MG63 (cell line): ENCODE data around the gene EPHB3. TPM values are rescaled to one million over a fixed set of nuclear protein-coding genes. Genes with fewer than 3 reads are reported as not detected.

Experiments used
- DNase-seq: peaks from one replicate; pipeline ENCODE4 v3.0.0-alpha.2; 2020
- H3K27me3 ChIP-seq: fragments of 250-450 bp; sonication (Bioruptor Pico); 2 replicates; pipeline ENCODE4 v1.5.1; 2020; ENCODE audit warnings: mild to moderate bottlenecking, moderate library complexity
- H3K36me3 ChIP-seq: fragments of 250-450 bp; sonication (Bioruptor Pico); 2 replicates; pipeline ENCODE4 v1.5.1; 2020; ENCODE audit warnings: mild to moderate bottlenecking, moderate library complexity
- H3K4me3 ChIP-seq: fragments of 250-450 bp; sonication (Bioruptor Pico); 2 replicates; pipeline ENCODE4 v1.5.1; 2020; ENCODE audit warnings: mild to moderate bottlenecking, moderate library complexity
- H3K9me3 ChIP-seq: fragments of 250-450 bp; sonication (Bioruptor Pico); 2 replicates; pipeline ENCODE4 v1.5.1; 2020; ENCODE audit warnings: mild to moderate bottlenecking, moderate library complexity
- total RNA-seq: library from RNA; depleted of rRNA; stranded (reverse); fragments of >200 nt; shearing (Covaris generic); gene quantifications from 2 replicates; pipeline ENCODE4 v1.2.3, GENCODE V29; 2014; ENCODE audit warnings: low replicate concordance

EPHB3 gene
- total RNA-seq, 1 experiment from 2014 or later, result 8.7 TPM

- no peak for DNase-seq
- Histone ChIP-seq H3K4me3 (no peak overlapping the region), H3K27me3 (no peaks in the 10 kb centered on the region), H3K36me3 (no peaks in the 10 kb centered on the region), H3K9me3 (no peaks in the 10 kb centered on the region)
Measured at GRCh38 chr3:184583578-184584451, 22.2 kb downstream of the EPHB3 start.

GRCh38 chr3:184584464-184584891 lies 22.9 kb downstream of the EPHB3 start:
- no peak for DNase-seq
- Histone ChIP-seq H3K36me3 (no peaks in the 10 kb centered on the region), H3K27me3 (no peaks in the 10 kb centered on the region), H3K9me3 (no peaks in the 10 kb centered on the region), H3K4me3 (no peak overlapping the region)

GRCh38 chr3:184585545-184585944 lies 24.0 kb downstream of the EPHB3 start:
- Histone ChIP-seq H3K36me3 (no peaks in the 10 kb centered on the region), H3K27me3 (no peaks in the 10 kb centered on the region), H3K4me3 (no peak overlapping the region), H3K9me3 (no peaks in the 10 kb centered on the region)
- DNase-seq, result no peak

GRCh38 chr3:184586851-184587250 lies 25.3 kb downstream of the EPHB3 start:
- Histone ChIP-seq H3K27me3 (no peaks in the 10 kb centered on the region), H3K9me3 (no peaks in the 10 kb centered on the region), H3K36me3 (no peaks in the 10 kb centered on the region), H3K4me3 (no peak overlapping the region)
- DNase-seq, result no peak

GRCh38 chr3:184588776-184589175 lies 27.2 kb downstream of the EPHB3 start:
- no peak for DNase-seq
- Histone ChIP-seq H3K9me3 (no peaks in the 10 kb centered on the region), H3K36me3 (no peaks in the 10 kb centered on the region), H3K27me3 (no peaks in the 10 kb centered on the region), H3K4me3 (no peak overlapping the region)

GRCh38 chr3:184590795-184591194 lies 29.2 kb downstream of the EPHB3 start:
- Histone ChIP-seq H3K36me3 (no peaks in the 10 kb centered on the region), H3K4me3 (no peak overlapping the region), H3K27me3 (no peaks in the 10 kb centered on the region), H3K9me3 (no peaks in the 10 kb centered on the region)
- no peak for DNase-seq

- no peak overlapping the region for H3K4me3 ChIP-seq
- no peaks in the 10 kb centered on the region for H3K27me3 ChIP-seq
- no peaks in the 10 kb centered on the region for H3K9me3 ChIP-seq
- DNase-seq, result no peak
- H3K36me3 ChIP-seq, result no peaks in the 10 kb centered on the region
Measured at GRCh38 chr3:184591789-184592188, 30.2 kb downstream of the EPHB3 start.

- Histone ChIP-seq H3K27me3 (no peaks in the 10 kb centered on the region), H3K36me3 (no peaks in the 10 kb centered on the region), H3K4me3 (no peak overlapping the region), H3K9me3 (no peaks in the 10 kb centered on the region)
- no peak for DNase-seq
Measured at GRCh38 chr3:184592371-184593219, 31.0 kb downstream of the EPHB3 start.

- no peaks in the 10 kb centered on the region for H3K9me3 ChIP-seq
- H3K4me3 ChIP-seq, result no peak overlapping the region
- no peaks in the 10 kb centered on the region for H3K27me3 ChIP-seq
- DNase-seq, result no peak
- H3K36me3 ChIP-seq, result no peaks in the 10 kb centered on the region
Measured at GRCh38 chr3:184593220-184593927, 31.8 kb downstream of the EPHB3 start.

GRCh38 chr3:184593928-184594303 lies 32.3 kb downstream of the EPHB3 start:
- no peak overlapping the region for H3K4me3 ChIP-seq
- no peaks in the 10 kb centered on the region for H3K9me3 ChIP-seq
- H3K36me3 ChIP-seq, result no peaks in the 10 kb centered on the region
- no peak for DNase-seq
- no peaks in the 10 kb centered on the region for H3K27me3 ChIP-seq

GRCh38 chr3:184594371-184595001 lies 32.9 kb downstream of the EPHB3 start:
- Histone ChIP-seq H3K36me3 (no peaks in the 10 kb centered on the region), H3K27me3 (no peaks in the 10 kb centered on the region), H3K9me3 (no peaks in the 10 kb centered on the region), H3K4me3 (no peak overlapping the region)
- no peak for DNase-seq

- H3K36me3 ChIP-seq, result no peaks in the 10 kb centered on the region
- no peaks in the 10 kb centered on the region for H3K27me3 ChIP-seq
- H3K9me3 ChIP-seq, result no peaks in the 10 kb centered on the region
- no peak overlapping the region for H3K4me3 ChIP-seq
- no peak for DNase-seq
Measured at GRCh38 chr3:184595726-184596125, 34.1 kb downstream of the EPHB3 start.

GRCh38 chr3:184596233-184596632 lies 34.6 kb downstream of the EPHB3 start:
- no peaks in the 10 kb centered on the region for H3K36me3 ChIP-seq
- no peak for DNase-seq
- no peak overlapping the region for H3K4me3 ChIP-seq
- no peaks in the 10 kb centered on the region for H3K9me3 ChIP-seq
- no peaks in the 10 kb centered on the region for H3K27me3 ChIP-seq

- Histone ChIP-seq H3K9me3 (no peaks in the 10 kb centered on the region), H3K36me3 (no peaks in the 10 kb centered on the region), H3K27me3 (no peaks in the 10 kb centered on the region), H3K4me3 (no peak overlapping the region)
- DNase-seq, result no peak
Measured at GRCh38 chr3:184596886-184597575, 35.4 kb downstream of the EPHB3 start.

- no peaks in the 10 kb centered on the region for H3K36me3 ChIP-seq
- H3K9me3 ChIP-seq, result no peaks in the 10 kb centered on the region
- H3K4me3 ChIP-seq, result no peak overlapping the region
- peaks cover 3% of the 10 kb centered on the region; the same call in 1 of the 2 replicates for H3K27me3 ChIP-seq
- DNase-seq, result no peak
Measured at GRCh38 chr3:184597829-184598573, 36.4 kb downstream of the EPHB3 start.
